ENCODE measurements around the gene HSPA1B. TPM values are rescaled to one million over a fixed set of nuclear protein-coding genes. Genes with fewer than 3 reads are reported as not detected.

Gene HSPA1B
- total and polyA plus RNA-seq, 2 donors (not counting 1 experiment from before 2014, with no cell fraction given): 79.2 to 145 TPM

- peaks cover 0 to 28% of the 10 kb centered on the region in 2 experiments for H3K36me3 ChIP-seq (replicated peaks in 1 of 2; ENCODE audit: control extremely low read depth in 1 of 2, control insufficient read depth in 1 of 2, extremely low read depth in 1 of 2, insufficient read depth in 2 of 2, low read length in 1 of 2)
- POLR2A ChIA-PET: interaction anchor here (0.5 to 3.5 kb wide), 12 partner anchors 11 to 174 kb away, joined by 3 to 38 read pairs (median 5); partner anchors contain the start of genes CLIC1, HSPA1A, HSPA1L and LSM2
Measured at GRCh38 chr6:31794866-31795615, 32.5 kb upstream of the HSPA1B start.

More at GRCh38 chr6:31794866-31795615, 32.5 kb upstream of the HSPA1B start:
- Mint-ChIP-seq H3K27ac (peak overlapping the region; percentile 99), H3K27me3 (no peaks in the 10 kb centered on the region), H3K4me3 (peak overlapping the region; percentile 97), H3K4me1 (peaks cover 57% of the 10 kb centered on the region), H3K9me3 (ENCODE audit: insufficient read depth) (no peaks in the 10 kb centered on the region)
- peak overlapping the region; percentile 72 to 96 (median 95) for H3K4me3 ChIP-seq (ENCODE audit: control extremely low read depth in 1 of 5, extremely low read depth in 1 of 5, insufficient read depth in 1 of 5, low read depth in 2 of 5, low read length in 4 of 5)
- DNase-seq (peak; percentile 40), ATAC-seq (ENCODE audit: low read depth) (no peak)
- 1% methylated on average over 35 of the region's 44 CpGs for WGBS (ENCODE audit: insufficient coverage)
- peak overlapping the region; percentile 75 to 87 for H3K27ac ChIP-seq (ENCODE audit: low read length in 2 of 2)
- intact Hi-C loops (cut with micrococcal nuclease): loop anchor here (2.0 to 5.0 kb wide), 4 partner anchors 18 to 128 kb away; partner anchors contain the start of genes CSNK2B, LY6G5B, NEU1 and VWA7
- no peaks in the 10 kb centered on the region for H3K27me3 ChIP-seq (replicated peaks in 1 of 4; ENCODE audit: control extremely low read depth in 1 of 4, control insufficient read depth in 3 of 4, insufficient read depth in 4 of 4, low read length in 3 of 4)
- H3K4me1 ChIP-seq (ENCODE audit: control insufficient read depth in 2 of 2, insufficient read depth in 2 of 2, low read length in 2 of 2): peaks cover 52 to 66% of the 10 kb centered on the region in 2 donors
- peak overlapping the region; percentile 92 for H3K9ac ChIP-seq (ENCODE audit: low read length)
- H3K79me2 ChIP-seq (ENCODE audit: control insufficient read depth, insufficient read depth, low read length): peaks cover 30% of the 10 kb centered on the region
- peak overlapping the region; percentile 80 for H2AFZ ChIP-seq (ENCODE audit: insufficient read depth, low read depth, low read length, poor library complexity, severe bottlenecking)
- H4K20me1 ChIP-seq (ENCODE audit: control insufficient read depth, insufficient read depth, low read length, poor library complexity, severe bottlenecking): no peaks in the 10 kb centered on the region
- H3K4me2 ChIP-seq (replicated peaks; ENCODE audit: low read depth, low read length, poor library complexity, severe bottlenecking): peak overlapping the region; percentile 97
- TF ChIP-seq EZH2 (IDR thresholded peaks at IDR 0.05; ENCODE audit: borderline replicate concordance, insufficient read depth, low read depth, low read length, poor library complexity, severe bottlenecking): no peak
- no peak for TF ChIP-seq CTCF (IDR thresholded peaks at IDR 0.05)
- CTCF ChIA-PET: interaction anchor here (0.5 to 2.8 kb wide), 14 partner anchors 11 to 142 kb away, joined by 3 to 20 read pairs (median 4); partner anchors contain the start of genes HSPA1A, HSPA1B, HSPA1L and LSM2
- no peaks in the 10 kb centered on the region for H3K9me3 ChIP-seq (ENCODE audit: control extremely low read depth in 1 of 3, control insufficient read depth in 2 of 3, insufficient read depth in 1 of 3, low read length in 2 of 3)

All from B cell (primary cell).